Neural crest cell (in vitro differentiated cells): ENCODE data around the gene ADAMTS17. TPM values are rescaled to one million over a fixed set of nuclear protein-coding genes. Genes with fewer than 3 reads are reported as not detected.
A peak's percentile ranks its signal among the peaks of the same experiment; 100 is the strongest.
"Not testable (repeated sequence)": the region's sequence is repeated elsewhere in the genome, so short reads cannot be mapped to it uniquely, and the experiment has no call there.

ENCODE experiments used
- DNase-seq: peaks from one replicate; pipeline ENCODE4 v3.0.0; 2021; ENCODE audit warnings: low read depth, mixed read lengths, low spot score
- H3K27ac Mint-ChIP-seq: one replicate; pipeline ENCODE4 v1.8.0; 2021; ENCODE audit warnings: mild to moderate bottlenecking, mixed read lengths; ENCODE audit not compliant: unreplicated experiment
- H3K27me3 Mint-ChIP-seq: 2 replicates; pipeline ENCODE4 v1.8.0; 2021; ENCODE audit warnings: low read depth, mild to moderate bottlenecking, mixed read lengths
- H3K36me3 Mint-ChIP-seq: 2 replicates; pipeline ENCODE4 v1.8.0; 2021; ENCODE audit warnings: low read depth, mild to moderate bottlenecking, mixed read lengths
- H3K4me1 Mint-ChIP-seq: 2 replicates; pipeline ENCODE4 v1.8.0; 2021; ENCODE audit warnings: mixed read lengths
- H3K4me3 Mint-ChIP-seq: one replicate; pipeline ENCODE4 v1.8.0; 2021; ENCODE audit warnings: mild to moderate bottlenecking, mixed read lengths
- H3K9me3 Mint-ChIP-seq: 2 replicates; pipeline ENCODE4 v1.8.0; 2021; ENCODE audit warnings: mixed read lengths
- total RNA-seq: library from RNA; stranded (reverse); gene quantifications from 2 replicates; pipeline ENCODE4 v1.2.1, GENCODE V29; 2021
- TF ChIP-seq, protein P1 (sequence below): fragments of 200-600 bp; sonication (generic); conservative IDR thresholded peaks from 2 replicates; pipeline ENCODE4 v1.5.0; 2021; ENCODE audit warnings: antibody characterized with exemption, mild to moderate bottlenecking

The ADAMTS17 gene
- total RNA-seq, 1 donor from 2014 or later, result 2.3 TPM

GRCh38 chr15:99983171-99983885 lies 358.4 kb downstream of the ADAMTS17 start:
- no peak for DNase-seq
- Mint-ChIP-seq H3K9me3 (no peaks in the 10 kb centered on the region), H3K27me3 (no peaks in the 10 kb centered on the region), H3K27ac (peak overlapping the region; percentile 72), H3K4me3 (peak overlapping the region; percentile 41), H3K4me1 (peaks cover 47% of the 10 kb centered on the region), H3K36me3 (peaks cover 2% of the 10 kb centered on the region)
- TF ChIP-seq, protein P1, sequence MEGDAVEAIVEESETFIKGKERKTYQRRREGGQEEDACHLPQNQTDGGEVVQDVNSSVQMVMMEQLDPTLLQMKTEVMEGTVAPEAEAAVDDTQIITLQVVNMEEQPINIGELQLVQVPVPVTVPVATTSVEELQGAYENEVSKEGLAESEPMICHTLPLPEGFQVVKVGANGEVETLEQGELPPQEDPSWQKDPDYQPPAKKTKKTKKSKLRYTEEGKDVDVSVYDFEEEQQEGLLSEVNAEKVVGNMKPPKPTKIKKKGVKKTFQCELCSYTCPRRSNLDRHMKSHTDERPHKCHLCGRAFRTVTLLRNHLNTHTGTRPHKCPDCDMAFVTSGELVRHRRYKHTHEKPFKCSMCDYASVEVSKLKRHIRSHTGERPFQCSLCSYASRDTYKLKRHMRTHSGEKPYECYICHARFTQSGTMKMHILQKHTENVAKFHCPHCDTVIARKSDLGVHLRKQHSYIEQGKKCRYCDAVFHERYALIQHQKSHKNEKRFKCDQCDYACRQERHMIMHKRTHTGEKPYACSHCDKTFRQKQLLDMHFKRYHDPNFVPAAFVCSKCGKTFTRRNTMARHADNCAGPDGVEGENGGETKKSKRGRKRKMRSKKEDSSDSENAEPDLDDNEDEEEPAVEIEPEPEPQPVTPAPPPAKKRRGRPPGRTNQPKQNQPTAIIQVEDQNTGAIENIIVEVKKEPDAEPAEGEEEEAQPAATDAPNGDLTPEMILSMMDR, result no peak

- no peak for DNase-seq
- H3K9me3 Mint-ChIP-seq, result no peaks in the 10 kb centered on the region
- no peak overlapping the region for H3K4me3 Mint-ChIP-seq
- no peaks in the 10 kb centered on the region for H3K36me3 Mint-ChIP-seq
- TF ChIP-seq, protein P1, result no peak
- no peak overlapping the region for H3K27ac Mint-ChIP-seq
- peaks cover 47% of the 10 kb centered on the region for H3K4me1 Mint-ChIP-seq
- no peaks in the 10 kb centered on the region for H3K27me3 Mint-ChIP-seq
These were observed 359.1 kb downstream of the ADAMTS17 start for GRCh38 chr15:99982662-99983061.

- H3K9me3 Mint-ChIP-seq, result no peaks in the 10 kb centered on the region
- TF ChIP-seq, protein P1, result no peak
- H3K27me3 Mint-ChIP-seq, result no peaks in the 10 kb centered on the region
- no peak for DNase-seq
- no peaks in the 10 kb centered on the region for H3K36me3 Mint-ChIP-seq
- no peak overlapping the region for H3K4me3 Mint-ChIP-seq
- H3K4me1 Mint-ChIP-seq, result peaks cover 43% of the 10 kb centered on the region
- H3K27ac Mint-ChIP-seq, result no peak overlapping the region
These were observed 359.7 kb downstream of the ADAMTS17 start for GRCh38 chr15:99981839-99982658.

DNA sequence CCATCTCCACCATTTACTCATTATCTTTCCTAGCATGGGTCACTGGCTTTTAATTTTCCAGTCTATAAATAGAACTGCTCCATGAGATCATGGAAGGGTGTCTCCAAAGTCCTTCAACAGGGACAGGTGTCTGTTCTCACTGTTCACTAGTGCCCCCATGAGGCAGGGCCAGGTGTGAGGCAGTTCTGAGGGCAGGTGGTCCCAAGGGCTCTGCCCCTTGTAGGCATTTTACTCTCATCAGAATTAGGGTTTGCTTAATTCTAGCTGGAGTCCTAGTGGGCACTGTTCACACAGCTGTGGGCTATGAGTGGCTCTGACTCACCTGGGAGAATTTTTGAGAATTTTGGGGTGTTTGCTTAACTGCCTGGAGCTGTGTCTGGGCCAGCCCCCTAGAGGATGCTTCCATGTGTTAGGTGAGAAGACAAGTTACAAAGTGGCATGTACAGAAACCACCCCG lies 360.6 kb downstream of the ADAMTS17 start:
- no peak for DNase-seq
- Mint-ChIP-seq H3K4me1 (peaks cover 38% of the 10 kb centered on the region), H3K9me3 (no peaks in the 10 kb centered on the region), H3K27ac (no peak overlapping the region), H3K36me3 (no peaks in the 10 kb centered on the region), H3K4me3 (no peak overlapping the region), H3K27me3 (no peaks in the 10 kb centered on the region)
- TF ChIP-seq, protein P1, result peak; percentile 12

DNA sequence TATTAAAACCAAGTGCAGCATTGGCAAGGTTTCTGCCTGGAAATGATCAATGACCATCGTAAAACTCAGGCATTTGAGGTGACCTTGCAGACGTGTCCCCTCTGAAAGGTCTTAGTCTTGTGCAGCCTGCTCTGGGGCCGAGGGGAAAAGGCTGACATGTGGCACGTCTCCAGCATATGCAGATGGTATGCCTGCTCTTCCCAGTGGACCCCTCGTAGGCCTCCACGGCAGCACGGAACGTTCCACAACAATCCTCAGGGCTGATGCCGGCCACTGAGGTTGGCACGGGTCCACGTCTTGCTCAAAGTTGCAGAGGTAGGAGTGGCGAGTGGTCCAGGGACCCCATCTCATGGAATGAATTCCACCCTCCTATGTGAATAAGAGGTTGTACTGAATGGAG lies 361.0 kb downstream of the ADAMTS17 start:
- Mint-ChIP-seq H3K27ac (no peak overlapping the region), H3K4me1 (peaks cover 34% of the 10 kb centered on the region), H3K4me3 (no peak overlapping the region)

GRCh38 chr15:99979886-99980285 lies 361.9 kb downstream of the ADAMTS17 start:
- not testable (repeated sequence) for H3K27ac Mint-ChIP-seq, DNase-seq, H3K27me3 Mint-ChIP-seq, H3K4me3 Mint-ChIP-seq, H3K9me3 Mint-ChIP-seq, H3K36me3 Mint-ChIP-seq
- peaks cover 27% of the 10 kb centered on the region for H3K4me1 Mint-ChIP-seq

More for the DNA sequence above, 361.0 kb downstream of the ADAMTS17 start:
- no peaks in the 10 kb centered on the region for H3K9me3 Mint-ChIP-seq
- no peak for DNase-seq
- H3K27me3 Mint-ChIP-seq, result no peaks in the 10 kb centered on the region
- TF ChIP-seq, protein P1, result no peak
- no peaks in the 10 kb centered on the region for H3K36me3 Mint-ChIP-seq
